AG04449 (cell line): ENCODE measurements around the gene ADM.

Experiments
- CTCF ChIA-PET: fragments of 350-600 bp; formaldehyde crosslinking; extraction: SDS; loops from one replicate; lab custom pipeline; 2021; ENCODE audit warnings: antibody characterized with exemption; lab: Yijun Ruan, JAX
- POLR2A ChIA-PET: fragments of 400-600, 350-600 bp; formaldehyde crosslinking; extraction: SDS; loops from one replicate; lab custom pipeline; 2020; ENCODE audit warnings: antibody characterized with exemption, inconsistent platforms; lab: Yijun Ruan, JAX
- DNase-seq: peaks from one replicate; pipeline ENCODE4 v3.0.0-alpha.2; 2010; ENCODE audit warnings: low read depth, low spot score
- H3K4me3 ChIP-seq: 2 replicates; pipeline ENCODE4 v1.5.1; 2011; ENCODE audit warnings: low read depth, mild to moderate bottlenecking, control low read depth, low read length
- TF ChIP-seq, protein P1 (sequence below): IDR thresholded peaks from one replicate; pipeline ENCODE4 v1.5.1; 2011; ENCODE audit warnings: mild to moderate bottlenecking, moderate library complexity, low read length, control low read depth, inconsistent platforms; ENCODE audit not compliant: insufficient read depth; ENCODE audit errors: missing control alignments

The ADM gene

DNA sequence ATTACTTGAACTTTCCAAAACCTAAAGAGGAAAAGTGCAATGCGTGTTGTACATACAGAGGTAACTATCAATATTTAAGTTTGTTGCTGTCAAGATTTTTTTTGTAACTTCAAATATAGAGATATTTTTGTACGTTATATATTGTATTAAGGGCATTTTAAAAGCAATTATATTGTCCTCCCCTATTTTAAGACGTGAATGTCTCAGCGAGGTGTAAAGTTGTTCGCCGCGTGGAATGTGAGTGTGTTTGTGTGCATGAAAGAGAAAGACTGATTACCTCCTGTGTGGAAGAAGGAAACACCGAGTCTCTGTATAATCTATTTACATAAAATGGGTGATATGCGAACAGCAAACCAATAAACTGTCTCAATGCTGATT lies 2.1 kb downstream of the ADM start:
- TF ChIP-seq, protein P1, sequence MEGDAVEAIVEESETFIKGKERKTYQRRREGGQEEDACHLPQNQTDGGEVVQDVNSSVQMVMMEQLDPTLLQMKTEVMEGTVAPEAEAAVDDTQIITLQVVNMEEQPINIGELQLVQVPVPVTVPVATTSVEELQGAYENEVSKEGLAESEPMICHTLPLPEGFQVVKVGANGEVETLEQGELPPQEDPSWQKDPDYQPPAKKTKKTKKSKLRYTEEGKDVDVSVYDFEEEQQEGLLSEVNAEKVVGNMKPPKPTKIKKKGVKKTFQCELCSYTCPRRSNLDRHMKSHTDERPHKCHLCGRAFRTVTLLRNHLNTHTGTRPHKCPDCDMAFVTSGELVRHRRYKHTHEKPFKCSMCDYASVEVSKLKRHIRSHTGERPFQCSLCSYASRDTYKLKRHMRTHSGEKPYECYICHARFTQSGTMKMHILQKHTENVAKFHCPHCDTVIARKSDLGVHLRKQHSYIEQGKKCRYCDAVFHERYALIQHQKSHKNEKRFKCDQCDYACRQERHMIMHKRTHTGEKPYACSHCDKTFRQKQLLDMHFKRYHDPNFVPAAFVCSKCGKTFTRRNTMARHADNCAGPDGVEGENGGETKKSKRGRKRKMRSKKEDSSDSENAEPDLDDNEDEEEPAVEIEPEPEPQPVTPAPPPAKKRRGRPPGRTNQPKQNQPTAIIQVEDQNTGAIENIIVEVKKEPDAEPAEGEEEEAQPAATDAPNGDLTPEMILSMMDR = no peak
- H3K4me3 ChIP-seq = peak overlapping the region; percentile 100
- no peak for DNase-seq
- ChIA-PET POLR2A (interaction anchor here (0.8 to 4.2 kb wide), 7 partner anchors 74 to 846 kb away, joined by 3 to 26 read pairs (median 6); partner anchors contain the start of gene ZNF143), CTCF (interaction anchor here (1.0 to 5.2 kb wide), 9 partner anchors 12 to 329 kb away, joined by 3 to 38 read pairs (median 4); no protein-coding TSS in a partner anchor)

- DNase-seq = no peak
- peak overlapping the region; percentile 100 for H3K4me3 ChIP-seq
- POLR2A ChIA-PET = interaction anchor here (0.8 to 4.2 kb wide), 11 partner anchors 10 to 847 kb away, joined by 3 to 26 read pairs (median 5); partner anchors contain the start of gene ZNF143
- TF ChIP-seq, protein P1 = peak; percentile 83
- CTCF ChIA-PET = interaction anchor here (0.8 to 5.2 kb wide), 10 partner anchors 9 to 330 kb away, joined by 3 to 38 read pairs (median 4); no protein-coding TSS in a partner anchor
Measured at GRCh38 chr11:10307400-10308200, 2.7 kb downstream of the ADM start.

- peak overlapping the region; percentile 100 for H3K4me3 ChIP-seq
- CTCF ChIA-PET = interaction anchor here (0.6 to 5.2 kb wide), 11 partner anchors 10 to 432 kb away, joined by 3 to 38 read pairs (median 4); no protein-coding TSS in a partner anchor
- POLR2A ChIA-PET = interaction anchor here (0.7 to 3.7 kb wide), 16 partner anchors 9 to 848 kb away, joined by 3 to 24 read pairs (median 4); partner anchors contain the start of genes CTR9 and ZNF143
- DNase-seq = no peak
- TF ChIP-seq, protein P1 = peak; percentile 39
Measured at GRCh38 chr11:10308201-10308954, 3.5 kb downstream of the ADM start.

DNA sequence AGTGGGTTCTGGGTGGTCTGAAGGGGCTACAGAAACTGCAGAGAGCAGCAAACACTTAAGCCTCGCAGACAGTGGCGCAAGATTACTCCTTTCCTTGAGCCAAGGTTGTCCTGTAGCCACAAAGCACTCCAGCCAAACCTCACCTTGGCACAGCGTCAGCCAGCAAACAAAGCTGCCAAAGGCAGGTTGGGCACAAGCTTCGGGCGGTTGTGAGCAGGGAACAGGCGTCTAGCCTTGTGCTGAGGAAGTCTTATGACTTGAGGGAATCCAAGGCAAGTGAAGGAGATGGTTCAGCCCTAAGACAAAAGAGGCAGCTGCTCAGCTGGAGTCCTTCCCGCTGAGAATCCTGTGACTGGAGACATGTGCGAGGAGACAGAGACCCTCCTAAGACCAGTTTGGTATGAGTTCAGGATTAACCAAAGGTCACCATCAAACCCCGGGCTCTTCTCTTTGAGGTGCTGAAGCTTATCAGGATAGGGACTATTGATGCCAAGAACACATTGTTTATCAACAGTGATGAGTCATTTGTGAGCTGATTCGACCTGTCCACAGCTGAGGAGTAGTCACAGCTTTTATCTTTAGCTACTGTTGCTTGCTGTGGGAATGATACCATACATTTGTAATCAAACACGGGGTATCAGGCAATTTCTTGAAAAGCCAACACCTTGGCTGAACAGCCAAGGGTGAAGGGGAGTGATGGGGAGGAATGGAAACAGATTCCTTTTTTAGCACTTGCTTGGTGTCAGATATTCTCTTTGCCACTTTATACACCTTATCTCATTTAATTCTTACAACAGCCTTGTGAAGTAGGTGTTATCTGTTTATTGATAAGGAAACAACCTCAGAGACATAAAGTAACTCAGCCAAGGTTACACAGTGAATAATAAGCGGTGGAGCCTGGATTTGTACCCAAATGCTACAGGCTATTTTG lies 4.6 kb downstream of the ADM start:
- TF ChIP-seq, protein P1 = no peak
- ChIA-PET POLR2A (interaction anchor here (0.6 to 3.7 kb wide), 16 partner anchors 8 to 550 kb away, joined by 3 to 24 read pairs (median 4); partner anchors contain the start of gene CTR9), CTCF (interaction anchor here (0.7 to 5.2 kb wide), 11 partner anchors 13 to 431 kb away, joined by 3 to 38 read pairs (median 3); no protein-coding TSS in a partner anchor)
- no peak for DNase-seq
- peak overlapping the region; percentile 100 for H3K4me3 ChIP-seq

- no peak overlapping the region for H3K4me3 ChIP-seq
- TF ChIP-seq, protein P1 = no peak
- DNase-seq = no peak
- POLR2A ChIA-PET = interaction anchor here (0.6 to 3.7 kb wide), 7 partner anchors 12 to 551 kb away, joined by 3 to 24 read pairs (median 4); no protein-coding TSS in a partner anchor
- CTCF ChIA-PET = interaction anchor here (1.2 to 5.2 kb wide), 5 partner anchors 12 to 426 kb away, joined by 3 to 38 read pairs (median 5); no protein-coding TSS in a partner anchor
Measured at GRCh38 chr11:10310301-10310841, 5.5 kb downstream of the ADM start.
